OCI-LY7 (cell line): ENCODE data around the gene CMTM4. TPM values are rescaled to one million over a fixed set of nuclear protein-coding genes. Genes with fewer than 3 reads are reported as not detected.
"Not testable (repeated sequence)": the region's sequence is repeated elsewhere in the genome, so short reads cannot be mapped to it uniquely, and the experiment has no call there.

Source experiments
- BruUV-seq: library from RNA; stranded (reverse); fragments of 400-500 nt; replicated peaks from 2 replicates; lab custom pipeline; 2021; lab: Mats Ljungman, UMichigan
- CTCF ChIA-PET: fragments of 300-600 bp; sonication (Branson Sonifier 250); formaldehyde crosslinking; loops from one replicate; lab custom pipeline; 2022; ENCODE audit warnings: antibody characterized with exemption; ENCODE audit not compliant: unreplicated experiment; lab: Charles Lee
- POLR2A ChIA-PET: fragments of 300-600 bp; sonication (Branson Sonifier 250); formaldehyde crosslinking; loops from one replicate; lab custom pipeline; 2022; ENCODE audit warnings: antibody characterized with exemption; lab: Charles Lee
- DNase-seq: peaks from one replicate; pipeline ENCODE4 v3.0.0-alpha.2; 2015; ENCODE audit warnings: low spot score
- H2AFZ ChIP-seq: fragments of 200-600 bp; sonication (generic), shearing (Covaris generic); 2 replicates; pipeline ENCODE4 v1.6.1; 2014; ENCODE audit warnings: mild to moderate bottlenecking, antibody characterized with exemption, low read length, moderate library complexity
- H3K27ac ChIP-seq: fragments of 200-600 bp; sonication (generic); 2 replicates; pipeline ENCODE4 v1.5.1; 2014; ENCODE audit warnings: mixed run types, low read depth, mild to moderate bottlenecking, moderate library complexity, low read length, inconsistent platforms; ENCODE audit not compliant: poor library complexity, severe bottlenecking
- H3K36me3 ChIP-seq: fragments of 200-600 bp; sonication (generic); 2 replicates; pipeline ENCODE4 v1.6.1; 2014; ENCODE audit warnings: mild to moderate bottlenecking, antibody characterized with exemption, low read length, moderate library complexity, mixed read lengths; ENCODE audit not compliant: insufficient read depth
- H3K4me1 ChIP-seq: fragments of 200-600 bp; sonication (generic); 2 replicates; pipeline ENCODE4 v1.5.1; 2014; ENCODE audit warnings: mild to moderate bottlenecking, low read length; ENCODE audit not compliant: insufficient read depth, poor library complexity, severe bottlenecking
- H3K4me2 ChIP-seq: fragments of 200-600 bp; sonication (generic); 2 replicates; pipeline ENCODE4 v1.6.1; 2014; ENCODE audit warnings: mild to moderate bottlenecking, low read length
- H3K4me3 ChIP-seq: fragments of 200-600 bp; sonication (generic); 2 replicates; pipeline ENCODE4 v1.5.1; 2014; ENCODE audit warnings: mild to moderate bottlenecking, low read depth, low read length; ENCODE audit not compliant: poor library complexity, severe bottlenecking
- H3K79me2 ChIP-seq: fragments of 200-600 bp; sonication (generic); 2 replicates; pipeline ENCODE4 v1.6.1; 2016; ENCODE audit warnings: low read depth, mild to moderate bottlenecking, low read length, moderate library complexity, mixed read lengths; ENCODE audit not compliant: insufficient read depth
- H3K9me2 ChIP-seq: fragments of 200-600 bp; sonication (generic); 2 replicates; pipeline ENCODE4 v1.6.1; 2016; ENCODE audit warnings: mild to moderate bottlenecking, low read length, mixed read lengths; ENCODE audit not compliant: insufficient read depth
- H3K9me3 ChIP-seq: fragments of 200-600 bp; sonication (generic); 2 replicates; pipeline ENCODE4 v1.6.1; 2014; ENCODE audit warnings: mild to moderate bottlenecking, mixed run types, low read length, mixed read lengths
- H4K20me1 ChIP-seq: fragments of 200-600 bp; sonication (generic); 2 replicates; pipeline ENCODE4 v1.6.1; 2014; ENCODE audit warnings: mild to moderate bottlenecking, antibody characterized with exemption, low read length, moderate library complexity, mixed read lengths; ENCODE audit not compliant: insufficient read depth
- EZH2phosphoT487 ChIP-seq: fragments of 200-600 bp; sonication (generic); IDR thresholded peaks from 2 replicates; pipeline ENCODE4 v1.6.1; 2018; ENCODE audit warnings: low read depth, borderline replicate concordance, mild to moderate bottlenecking, mixed run types, antibody characterized with exemption, low read length, moderate library complexity, mixed read lengths
- intact Hi-C: fragments of 100-400 bp; cut with micrococcal nuclease; formaldehyde crosslinking; loops from one replicate; pipeline ENCODE4 v1.10.0; 2022; ENCODE audit not compliant: unreplicated experiment
- total RNA-seq, 2 experiments: library from RNA; depleted of rRNA in 1 of 2; stranded (reverse); fragments of >200 nt in 1 of 2; shearing (Covaris generic) in 1 of 2; gene quantifications; 2 replicates each; pipeline ENCODE4 v1.2.3, GENCODE V29; 2014 to 2022
- TF ChIP-seq, protein P1 (sequence below): fragments of 200-600 bp; sonication (generic); conservative IDR thresholded peaks from 2 replicates; pipeline ENCODE4 v1.5.1; 2014; ENCODE audit warnings: mild to moderate bottlenecking, antibody characterized with exemption, low read length, moderate library complexity, mixed read lengths

The CMTM4 gene
- total RNA-seq, 2 experiments from 2014 or later = 0.03 to 1.3 TPM

DNA sequence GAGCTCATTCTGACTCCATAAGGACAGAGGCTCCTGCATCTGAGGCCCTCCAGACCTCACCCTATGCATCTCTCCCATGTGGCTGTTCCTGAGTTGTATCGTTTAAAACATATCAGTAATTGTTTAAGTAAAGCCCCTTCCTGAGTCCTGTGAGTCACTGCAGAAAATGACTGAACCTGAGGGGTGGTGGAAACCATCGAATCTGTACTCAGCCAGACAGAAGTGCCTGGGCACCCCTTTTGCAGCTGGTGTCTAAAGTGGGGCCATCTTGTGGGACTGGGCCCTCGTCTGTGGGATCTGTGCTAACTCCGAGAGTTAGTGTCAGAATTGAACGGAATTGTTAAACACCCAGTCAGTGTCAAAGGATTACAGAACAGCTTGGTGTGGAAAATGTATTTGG, 66.7 kb downstream of the CMTM4 start:
- POLR2A ChIA-PET = interaction anchor here (1.8 kb wide), 1 partner anchor 10 kb away, joined by 4 read pairs; no protein-coding TSS in a partner anchor
- no peak overlapping the region for H2AFZ ChIP-seq

DNA sequence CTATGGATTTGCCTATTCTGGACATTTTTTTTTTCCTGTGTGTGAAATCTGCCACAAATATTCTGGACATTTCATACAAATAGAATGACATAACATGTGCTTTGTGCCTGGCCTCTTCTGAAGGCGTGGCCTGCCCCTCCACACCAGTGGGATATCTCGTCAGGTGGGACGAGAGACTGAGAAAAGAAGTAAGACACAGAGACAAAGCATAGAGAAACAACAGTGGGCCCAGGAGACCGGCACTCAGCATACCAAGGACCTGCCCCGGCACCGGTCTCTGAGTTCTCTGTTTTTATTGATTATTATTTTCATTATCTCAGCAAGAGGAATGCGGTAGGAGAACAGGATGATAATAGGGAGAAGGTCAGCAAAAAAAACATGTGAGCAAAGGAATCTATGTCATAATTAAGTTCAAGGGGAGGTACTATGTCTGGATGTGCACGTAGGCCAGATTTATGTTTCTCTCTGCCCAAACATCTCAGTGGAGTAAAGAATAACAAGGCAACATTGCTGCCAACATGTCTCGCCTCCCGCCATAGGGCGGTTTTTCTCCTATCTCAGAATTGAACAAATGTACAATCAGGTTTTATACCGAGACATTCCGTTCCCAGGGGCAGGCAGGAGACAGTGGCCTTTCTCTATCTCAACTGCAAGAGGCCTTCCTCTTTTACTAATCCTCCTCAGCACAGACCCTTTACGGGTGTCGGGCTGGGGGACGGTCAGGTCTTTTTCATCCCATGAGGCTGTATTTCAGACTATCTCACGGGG, 68.7 kb downstream of the CMTM4 start:
- H3K9me2 ChIP-seq, CTCF ChIA-PET, H3K4me3 ChIP-seq, H3K36me3 ChIP-seq, H3K9me3 ChIP-seq, H3K4me2 ChIP-seq, H4K20me1 ChIP-seq, H3K27ac ChIP-seq, POLR2A ChIA-PET, intact Hi-C loops, H3K79me2 ChIP-seq, H3K4me1 ChIP-seq, H2AFZ ChIP-seq, DNase-seq, BruUV-seq: not testable (repeated sequence)

More for the DNA sequence above, 66.7 kb downstream of the CMTM4 start:
- Histone ChIP-seq H3K4me1 (no peaks in the 10 kb centered on the region), H3K4me2 (no peak overlapping the region), H4K20me1 (no peaks in the 10 kb centered on the region), H3K36me3 (no peaks in the 10 kb centered on the region), H3K79me2 (no peaks in the 10 kb centered on the region), H3K9me3 (no peaks in the 10 kb centered on the region), H3K4me3 (no peak overlapping the region), H3K9me2 (no peaks in the 10 kb centered on the region), H3K27ac (no peak overlapping the region)
- no TSS peak for BruUV-seq
- no peak for DNase-seq
- no peak for TF ChIP-seq EZH2phosphoT487
- TF ChIP-seq, protein P1, sequence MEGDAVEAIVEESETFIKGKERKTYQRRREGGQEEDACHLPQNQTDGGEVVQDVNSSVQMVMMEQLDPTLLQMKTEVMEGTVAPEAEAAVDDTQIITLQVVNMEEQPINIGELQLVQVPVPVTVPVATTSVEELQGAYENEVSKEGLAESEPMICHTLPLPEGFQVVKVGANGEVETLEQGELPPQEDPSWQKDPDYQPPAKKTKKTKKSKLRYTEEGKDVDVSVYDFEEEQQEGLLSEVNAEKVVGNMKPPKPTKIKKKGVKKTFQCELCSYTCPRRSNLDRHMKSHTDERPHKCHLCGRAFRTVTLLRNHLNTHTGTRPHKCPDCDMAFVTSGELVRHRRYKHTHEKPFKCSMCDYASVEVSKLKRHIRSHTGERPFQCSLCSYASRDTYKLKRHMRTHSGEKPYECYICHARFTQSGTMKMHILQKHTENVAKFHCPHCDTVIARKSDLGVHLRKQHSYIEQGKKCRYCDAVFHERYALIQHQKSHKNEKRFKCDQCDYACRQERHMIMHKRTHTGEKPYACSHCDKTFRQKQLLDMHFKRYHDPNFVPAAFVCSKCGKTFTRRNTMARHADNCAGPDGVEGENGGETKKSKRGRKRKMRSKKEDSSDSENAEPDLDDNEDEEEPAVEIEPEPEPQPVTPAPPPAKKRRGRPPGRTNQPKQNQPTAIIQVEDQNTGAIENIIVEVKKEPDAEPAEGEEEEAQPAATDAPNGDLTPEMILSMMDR = no peak
- intact Hi-C loops = no loop called here
- CTCF ChIA-PET = no interaction called here

- DNase-seq = no peak
- Histone ChIP-seq H3K4me3 (no peak overlapping the region), H3K9me2 (no peaks in the 10 kb centered on the region), H3K36me3 (no peaks in the 10 kb centered on the region), H2AFZ (no peak overlapping the region), H4K20me1 (no peaks in the 10 kb centered on the region), H3K27ac (no peak overlapping the region), H3K9me3 (no peaks in the 10 kb centered on the region), H3K79me2 (no peaks in the 10 kb centered on the region), H3K4me1 (peaks cover 17% of the 10 kb centered on the region), H3K4me2 (no peak overlapping the region)
- TF ChIP-seq EZH2phosphoT487 = no peak
- TF ChIP-seq, protein P1 = no peak
- POLR2A ChIA-PET = no interaction called here
- intact Hi-C loops = no loop called here
- CTCF ChIA-PET = no interaction called here
- no TSS peak for BruUV-seq
These were observed 72.8 kb downstream of the CMTM4 start for GRCh38 chr16:66623755-66624154.
